ENCODE results near the gene DNASE1L3.

The DNASE1L3 gene

GRCh38 chr3:58153371-58153770 is 57.4 kb downstream of the DNASE1L3 start:
- Histone ChIP-seq H3K27ac (ENCODE audit: low read depth, low read length, poor library complexity, severe bottlenecking) (no peak overlapping the region), H3K4me3 (ENCODE audit: low read depth, low read length, poor library complexity, severe bottlenecking) (no peak overlapping the region), H3K9ac (ENCODE audit: low read length) (no peak overlapping the region), H2AFZ (ENCODE audit: low read length) (no peak overlapping the region), H3K4me1 (ENCODE audit: insufficient read depth, low read length, severe bottlenecking) (no peaks in the 10 kb centered on the region), H3F3A (ENCODE audit: insufficient read depth, low read length) (no peaks in the 10 kb centered on the region), H3K9me3 (ENCODE audit: low read length) (no peaks in the 10 kb centered on the region), H3K27me3 (ENCODE audit: insufficient read depth, low read length) (no peaks in the 10 kb centered on the region), H3K4me2 (ENCODE audit: low read length) (no peak overlapping the region), H3K36me3 (ENCODE audit: insufficient read depth, low read length) (peaks cover 7% of the 10 kb centered on the region; the same call in 1 of the 2 replicates), H4K20me1 (ENCODE audit: insufficient read depth, low read length) (no peaks in the 10 kb centered on the region), H3K79me2 (ENCODE audit: insufficient read depth, low read length) (no peaks in the 10 kb centered on the region), H3K9me2 (ENCODE audit: low read depth, low read length) (no peaks in the 10 kb centered on the region)
- TF ChIP-seq CTCF (IDR thresholded peaks at IDR 0.05; ENCODE audit: low read length) (no peak), EZH2 (IDR thresholded peaks at IDR 0.05; ENCODE audit: borderline replicate concordance, low read length) (no peak)

GRCh38 chr3:58152225-58153015 is 58.4 kb downstream of the DNASE1L3 start:
- H3K36me3 ChIP-seq (ENCODE audit: insufficient read depth, low read length): peaks cover 10% of the 10 kb centered on the region; the same call in 1 of the 2 replicates

GRCh38 chr3:58151637-58152036 is 59.1 kb downstream of the DNASE1L3 start:
- Histone ChIP-seq H3K9me3 (ENCODE audit: low read length) (no peaks in the 10 kb centered on the region), H3K9me2 (ENCODE audit: low read depth, low read length) (no peaks in the 10 kb centered on the region), H3K36me3 (ENCODE audit: insufficient read depth, low read length) (peaks cover 10% of the 10 kb centered on the region; the same call in 1 of the 2 replicates), H3K27ac (ENCODE audit: low read depth, low read length, poor library complexity, severe bottlenecking) (no peak overlapping the region), H2AFZ (ENCODE audit: low read length) (no peak overlapping the region), H3F3A (ENCODE audit: insufficient read depth, low read length) (no peaks in the 10 kb centered on the region), H3K4me1 (ENCODE audit: insufficient read depth, low read length, severe bottlenecking) (no peaks in the 10 kb centered on the region), H3K79me2 (ENCODE audit: insufficient read depth, low read length) (no peaks in the 10 kb centered on the region), H3K27me3 (ENCODE audit: insufficient read depth, low read length) (no peaks in the 10 kb centered on the region), H3K9ac (ENCODE audit: low read length) (no peak overlapping the region), H3K4me3 (ENCODE audit: low read depth, low read length, poor library complexity, severe bottlenecking) (no peak overlapping the region), H3K4me2 (ENCODE audit: low read length) (no peak overlapping the region), H4K20me1 (ENCODE audit: insufficient read depth, low read length) (no peaks in the 10 kb centered on the region)
- TF ChIP-seq EZH2 (IDR thresholded peaks at IDR 0.05; ENCODE audit: borderline replicate concordance, low read length) (no peak), CTCF (IDR thresholded peaks at IDR 0.05; ENCODE audit: low read length) (no peak)

More at GRCh38 chr3:58152225-58153015, 58.4 kb downstream of the DNASE1L3 start:
- H3K27ac ChIP-seq (ENCODE audit: low read depth, low read length, poor library complexity, severe bottlenecking): no peak overlapping the region
- no peak overlapping the region for H3K4me3 ChIP-seq (ENCODE audit: low read depth, low read length, poor library complexity, severe bottlenecking)
- H4K20me1 ChIP-seq (ENCODE audit: insufficient read depth, low read length): no peaks in the 10 kb centered on the region
- no peaks in the 10 kb centered on the region for H3K79me2 ChIP-seq (ENCODE audit: insufficient read depth, low read length)
- H3F3A ChIP-seq (ENCODE audit: insufficient read depth, low read length): no peaks in the 10 kb centered on the region
- H3K9ac ChIP-seq (ENCODE audit: low read length): no peak overlapping the region
- no peaks in the 10 kb centered on the region for H3K9me3 ChIP-seq (ENCODE audit: low read length)
- H2AFZ ChIP-seq (ENCODE audit: low read length): no peak overlapping the region
- no peak overlapping the region for H3K4me2 ChIP-seq (ENCODE audit: low read length)
- no peaks in the 10 kb centered on the region for H3K9me2 ChIP-seq (ENCODE audit: low read depth, low read length)
- no peaks in the 10 kb centered on the region for H3K27me3 ChIP-seq (ENCODE audit: insufficient read depth, low read length)
- TF ChIP-seq EZH2 (IDR thresholded peaks at IDR 0.05; ENCODE audit: borderline replicate concordance, low read length) (no peak), CTCF (IDR thresholded peaks at IDR 0.05; ENCODE audit: low read length) (no peak)
- no peaks in the 10 kb centered on the region for H3K4me1 ChIP-seq (ENCODE audit: insufficient read depth, low read length, severe bottlenecking)
